ENCODE results near the gene MC5R. TPM values are rescaled to one million over a fixed set of nuclear protein-coding genes. Genes with fewer than 3 reads are reported as not detected.

MC5R gene
- total RNA-seq (not detected), polyA plus RNA-seq (not detected)
- long read RNA-seq, donor 1, result 0 reads
- long read RNA-seq, donor 2, result 0 reads
- long read RNA-seq, donor 3, result 0 reads
- long read RNA-seq, donor 4, result 0 reads
- long read RNA-seq, donor 5, result 0 reads
- long read RNA-seq, donor 6, result 0 reads
- long read RNA-seq, donor 7, result 0 reads
- long read RNA-seq, donor 8, result 0 reads
- long read RNA-seq, donor 9, result 0 reads
- long read RNA-seq, donor 10, result 0 reads

GRCh38 chr18:13823707-13824395, at the start of gene MC5R:
TSS of gene MC5R (plus strand) at chr18:13824149. CDS start at chr18:13825766, 1,617 bp downstream.
- TF ChIP-seq POLR2AphosphoS5 (IDR thresholded peaks at IDR 0.05), result no peak
- no peak for TF ChIP-seq POLR2A (IDR thresholded peaks at IDR 0.05)
- peak in 5 of 7 experiments; percentile 88 to 94 (median 91) for TF ChIP-seq CTCF (IDR thresholded peaks at IDR 0.05)
- no peaks in the 10 kb centered on the region for H3K9me3 ChIP-seq
- no peak within 1 kb of the TSS for H3K27ac ChIP-seq
- peaks cover 0 to 56% (median 0%) of the 10 kb centered on the region in 3 donors for H3K27me3 ChIP-seq
- H3K36me3 ChIP-seq, result no peaks in the 10 kb centered on the region
- intact Hi-C loops (cut with DNase I; ENCODE audit: low total_unique reads), result no loop called here
- peaks cover 0 to 10% (median 8%) of the 10 kb centered on the region in 4 donors for H3K4me1 ChIP-seq
- peak; percentile 72 to 88 for DNase-seq
- WGBS, 5 donors, result 2 to 6% (median 4%) methylated on average over 30 to 54 of the region's 54 CpGs
- H3K4me3 ChIP-seq, result peak within 1 kb of the TSS; percentile 35 to 49 (median 45)

- no peak overlapping the region for H3K4me3 ChIP-seq
- H3K27ac ChIP-seq, result no peak overlapping the region
- no peak for TF ChIP-seq EP300 (IDR thresholded peaks at IDR 0.05)
- intact Hi-C loops (cut with DNase I; ENCODE audit: low total_unique reads), result no loop called here
- DNase-seq, result no peak
- H3K9me3 ChIP-seq, result peaks cover 0 to 9% (median 5%) of the 10 kb centered on the region in 4 donors
- H3K27me3 ChIP-seq, result no peaks in the 10 kb centered on the region
- WGBS, 5 donors, result 64 to 71% (median 68%) methylated on average over 3 of the region's 3 CpGs
- no peaks in the 10 kb centered on the region for H3K36me3 ChIP-seq
- no peaks in the 10 kb centered on the region for H3K4me1 ChIP-seq
Observed at GRCh38 chr18:13775058-13775457, 48.9 kb upstream of the MC5R start.

- Histone ChIP-seq H3K4me1 (no peaks in the 10 kb centered on the region), H3K9me3 (peaks cover 0 to 9% (median 5%) of the 10 kb centered on the region in 4 donors), H3K4me3 (no peak overlapping the region), H3K36me3 (no peaks in the 10 kb centered on the region), H3K27me3 (peaks cover 0 to under 1% (median 0%) of the 10 kb centered on the region in 3 donors), H3K27ac (no peak overlapping the region)
- 70 to 78% (median 75%) methylated on average over 7 of the region's 7 CpGs for WGBS, 5 donors
- DNase-seq, result no peak
- intact Hi-C loops (cut with DNase I; ENCODE audit: low total_unique reads), result no loop called here
- TF ChIP-seq CTCF (IDR thresholded peaks at IDR 0.05) (no peak), POLR2AphosphoS5 (IDR thresholded peaks at IDR 0.05) (no peak), EP300 (IDR thresholded peaks at IDR 0.05) (no peak), POLR2A (IDR thresholded peaks at IDR 0.05) (no peak)
Observed at GRCh38 chr18:13791181-13791580, 32.8 kb upstream of the MC5R start.

GRCh38 chr18:13793819-13794218, 30.1 kb upstream of the MC5R start:
- H3K4me1 ChIP-seq, result no peaks in the 10 kb centered on the region
- H3K27me3 ChIP-seq, result peaks cover 0 to 9% (median 0%) of the 10 kb centered on the region in 3 donors
- DNase-seq, result no peak
- H3K4me3 ChIP-seq, result no peak overlapping the region
- no peak overlapping the region for H3K27ac ChIP-seq
- no peak for TF ChIP-seq POLR2AphosphoS5 (IDR thresholded peaks at IDR 0.05)
- TF ChIP-seq EP300 (IDR thresholded peaks at IDR 0.05), result no peak
- no peak for TF ChIP-seq CTCF (IDR thresholded peaks at IDR 0.05)
- TF ChIP-seq POLR2A (IDR thresholded peaks at IDR 0.05), result no peak
- H3K9me3 ChIP-seq, result no peaks in the 10 kb centered on the region
- no peaks in the 10 kb centered on the region for H3K36me3 ChIP-seq
- WGBS, 5 donors, result 26 to 39% (median 34%) methylated on average over 7 of the region's 7 CpGs
- intact Hi-C loops (cut with DNase I; ENCODE audit: low total_unique reads), result no loop called here

- Histone ChIP-seq H3K4me3 (no peak overlapping the region), H3K27me3 (peaks cover 0 to 30% (median 6%) of the 10 kb centered on the region in 3 donors), H3K4me1 (peaks cover 0 to 11% (median 5%) of the 10 kb centered on the region in 4 donors), H3K27ac (no peak overlapping the region), H3K36me3 (no peaks in the 10 kb centered on the region), H3K9me3 (no peaks in the 10 kb centered on the region)
- TF ChIP-seq CTCF (IDR thresholded peaks at IDR 0.05) (no peak), EP300 (IDR thresholded peaks at IDR 0.05) (no peak), POLR2AphosphoS5 (IDR thresholded peaks at IDR 0.05) (no peak), POLR2A (IDR thresholded peaks at IDR 0.05) (no peak)
- intact Hi-C loops (cut with DNase I; ENCODE audit: low total_unique reads), result no loop called here
- 79 to 82% (median 79%) methylated on average over 14 of the region's 14 CpGs for WGBS, 5 donors
- no peak for DNase-seq
Observed at GRCh38 chr18:13796515-13796914, 27.4 kb upstream of the MC5R start.
